ENCODE data around the gene REV1. TPM values are rescaled to one million over a fixed set of nuclear protein-coding genes. Genes with fewer than 3 reads are reported as not detected.

Gene REV1
- total RNA-seq, 1 experiment from 2014 or later: 38.6 TPM

DNA sequence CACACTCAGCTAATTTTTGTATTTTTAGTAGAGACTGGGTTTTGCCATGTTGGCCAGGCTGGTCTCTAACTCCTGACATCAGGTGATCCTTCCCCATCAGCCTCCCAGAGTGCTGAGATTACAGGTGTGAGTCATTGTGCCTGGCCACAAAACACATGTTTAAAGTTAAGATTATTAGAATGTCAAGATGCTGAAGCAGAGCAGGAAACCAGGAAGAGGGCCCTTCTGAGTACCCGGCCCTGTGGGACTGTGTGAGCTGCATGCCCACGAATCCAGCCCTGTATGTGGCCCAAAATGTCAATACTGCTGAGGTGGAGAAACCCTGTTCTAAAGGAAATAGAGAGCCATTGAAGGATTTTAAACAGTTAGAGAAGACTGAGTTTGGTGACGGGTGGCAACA, 31.0 kb upstream of the REV1 start:
- H3K36me3 Mint-ChIP-seq (ENCODE audit: insufficient read depth, unreplicated experiment): no peaks in the 10 kb centered on the region
- POLR2A ChIA-PET: no interaction called here
- no peak overlapping the region for H3K4me3 Mint-ChIP-seq (ENCODE audit: unreplicated experiment)
- no peak overlapping the region for H3K27ac Mint-ChIP-seq (ENCODE audit: low read depth, unreplicated experiment)
- CTCF ChIA-PET: no interaction called here
- intact Hi-C loops (cut with micrococcal nuclease): no loop called here
- H3K9me3 Mint-ChIP-seq (ENCODE audit: unreplicated experiment): no peaks in the 10 kb centered on the region
- no TSS peak for BruUV-seq (replicated peaks)
- TF ChIP-seq, protein P1, sequence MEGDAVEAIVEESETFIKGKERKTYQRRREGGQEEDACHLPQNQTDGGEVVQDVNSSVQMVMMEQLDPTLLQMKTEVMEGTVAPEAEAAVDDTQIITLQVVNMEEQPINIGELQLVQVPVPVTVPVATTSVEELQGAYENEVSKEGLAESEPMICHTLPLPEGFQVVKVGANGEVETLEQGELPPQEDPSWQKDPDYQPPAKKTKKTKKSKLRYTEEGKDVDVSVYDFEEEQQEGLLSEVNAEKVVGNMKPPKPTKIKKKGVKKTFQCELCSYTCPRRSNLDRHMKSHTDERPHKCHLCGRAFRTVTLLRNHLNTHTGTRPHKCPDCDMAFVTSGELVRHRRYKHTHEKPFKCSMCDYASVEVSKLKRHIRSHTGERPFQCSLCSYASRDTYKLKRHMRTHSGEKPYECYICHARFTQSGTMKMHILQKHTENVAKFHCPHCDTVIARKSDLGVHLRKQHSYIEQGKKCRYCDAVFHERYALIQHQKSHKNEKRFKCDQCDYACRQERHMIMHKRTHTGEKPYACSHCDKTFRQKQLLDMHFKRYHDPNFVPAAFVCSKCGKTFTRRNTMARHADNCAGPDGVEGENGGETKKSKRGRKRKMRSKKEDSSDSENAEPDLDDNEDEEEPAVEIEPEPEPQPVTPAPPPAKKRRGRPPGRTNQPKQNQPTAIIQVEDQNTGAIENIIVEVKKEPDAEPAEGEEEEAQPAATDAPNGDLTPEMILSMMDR (IDR thresholded peaks at IDR 0.05; ENCODE audit: unreplicated experiment): no peak
- H3K27me3 Mint-ChIP-seq (ENCODE audit: insufficient read depth, unreplicated experiment): no peaks in the 10 kb centered on the region
- no peaks in the 10 kb centered on the region for H3K4me1 Mint-ChIP-seq (ENCODE audit: insufficient read depth, unreplicated experiment)
- DNase-seq (ENCODE audit: unreplicated experiment): no peak

DNA sequence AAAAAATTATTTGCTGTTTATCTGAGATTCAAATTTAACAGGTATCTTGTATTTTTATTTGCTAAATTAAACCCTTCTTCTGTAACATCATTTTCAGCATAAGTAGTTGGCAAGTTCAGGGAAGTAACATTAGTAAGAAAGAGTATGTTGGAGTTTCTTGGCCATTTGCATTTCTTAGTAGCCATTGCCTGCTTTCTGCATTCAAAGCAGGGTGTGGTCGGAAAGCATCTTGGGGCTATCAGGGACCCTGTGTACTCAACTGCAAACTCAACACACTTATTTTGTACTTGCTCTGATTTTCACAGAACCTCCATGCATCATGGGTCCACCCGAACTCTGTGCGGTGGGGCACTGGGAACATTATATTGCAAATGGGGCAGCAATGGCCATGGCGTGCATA, 30.4 kb upstream of the REV1 start:
- Mint-ChIP-seq H3K4me1 (ENCODE audit: insufficient read depth, unreplicated experiment) (peaks cover under 1% of the 10 kb centered on the region), H3K27me3 (ENCODE audit: insufficient read depth, unreplicated experiment) (no peaks in the 10 kb centered on the region), H3K36me3 (ENCODE audit: insufficient read depth, unreplicated experiment) (no peaks in the 10 kb centered on the region), H3K9me3 (ENCODE audit: unreplicated experiment) (no peaks in the 10 kb centered on the region), H3K27ac (ENCODE audit: low read depth, unreplicated experiment) (no peak overlapping the region), H3K4me3 (ENCODE audit: unreplicated experiment) (no peak overlapping the region)
- ChIA-PET POLR2A (no interaction called here), CTCF (no interaction called here)
- no peak for DNase-seq (ENCODE audit: unreplicated experiment)
- TF ChIP-seq, protein P1 (IDR thresholded peaks at IDR 0.05; ENCODE audit: unreplicated experiment): no peak
- no TSS peak for BruUV-seq (replicated peaks)
- intact Hi-C loops (cut with micrococcal nuclease): no loop called here

DNA sequence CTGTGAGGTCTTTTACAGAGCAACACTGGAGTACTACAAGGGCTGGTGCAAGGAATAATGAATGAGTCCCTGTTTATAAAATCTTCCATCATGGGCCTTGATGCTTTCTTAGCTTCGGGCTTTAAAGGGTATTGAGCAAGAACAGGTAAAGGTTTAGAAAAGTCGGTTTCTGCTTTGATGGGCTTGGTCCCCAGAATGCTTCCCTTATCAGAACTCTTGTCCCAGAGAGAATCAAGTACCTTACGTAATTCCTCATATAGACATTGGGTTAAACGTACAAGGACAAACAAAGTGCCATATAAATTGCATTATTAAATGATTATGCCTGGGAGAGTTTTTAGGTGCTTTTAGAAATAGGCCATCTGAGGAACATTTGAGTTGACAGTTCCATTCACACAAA, 24.5 kb upstream of the REV1 start:
- no peak for DNase-seq (ENCODE audit: unreplicated experiment)
- H3K27me3 Mint-ChIP-seq (ENCODE audit: insufficient read depth, unreplicated experiment): no peaks in the 10 kb centered on the region
- H3K27ac Mint-ChIP-seq (ENCODE audit: low read depth, unreplicated experiment): no peak overlapping the region

DNA sequence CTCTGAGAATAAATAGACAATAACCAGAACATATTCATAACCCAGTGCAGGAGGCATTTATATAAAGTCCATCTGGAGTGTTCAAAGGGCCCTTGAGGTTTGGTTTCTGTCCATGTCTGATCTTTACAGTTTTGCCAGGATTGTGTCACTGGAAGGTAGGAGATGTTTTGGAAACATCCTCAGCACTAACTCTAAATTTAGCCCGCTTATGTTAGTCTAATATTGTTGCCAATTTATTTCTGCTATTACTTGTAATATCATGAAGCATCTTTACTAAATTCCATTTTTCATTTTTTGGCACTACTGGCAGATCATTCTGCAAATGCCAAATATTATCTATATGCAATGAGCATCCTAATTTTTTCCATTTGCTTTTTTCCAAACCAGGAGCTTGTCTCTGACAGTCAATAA, 22.4 kb upstream of the REV1 start:
- intact Hi-C loops (cut with micrococcal nuclease): loop anchor here (10.0 kb wide), 1 partner anchor 1273 kb away; no protein-coding TSS in a partner anchor
- POLR2A ChIA-PET: no interaction called here
- no peak for DNase-seq (ENCODE audit: unreplicated experiment)
- no TSS peak for BruUV-seq (replicated peaks)
- TF ChIP-seq, protein P1 (IDR thresholded peaks at IDR 0.05; ENCODE audit: unreplicated experiment): no peak
- Mint-ChIP-seq H3K27me3 (ENCODE audit: insufficient read depth, unreplicated experiment) (no peaks in the 10 kb centered on the region), H3K36me3 (ENCODE audit: insufficient read depth, unreplicated experiment) (no peaks in the 10 kb centered on the region), H3K27ac (ENCODE audit: low read depth, unreplicated experiment) (no peak overlapping the region), H3K4me3 (ENCODE audit: unreplicated experiment) (no peak overlapping the region), H3K4me1 (ENCODE audit: insufficient read depth, unreplicated experiment) (peaks cover 6% of the 10 kb centered on the region), H3K9me3 (ENCODE audit: unreplicated experiment) (no peaks in the 10 kb centered on the region)
- CTCF ChIA-PET: interaction anchor here (0.6 kb wide), 1 partner anchor 29 kb away, joined by 3 read pairs; no protein-coding TSS in a partner anchor

More for the DNA sequence above, 24.5 kb upstream of the REV1 start:
- Mint-ChIP-seq H3K4me3 (ENCODE audit: unreplicated experiment) (no peak overlapping the region), H3K36me3 (ENCODE audit: insufficient read depth, unreplicated experiment) (no peaks in the 10 kb centered on the region), H3K9me3 (ENCODE audit: unreplicated experiment) (no peaks in the 10 kb centered on the region), H3K4me1 (ENCODE audit: insufficient read depth, unreplicated experiment) (peaks cover 6% of the 10 kb centered on the region)
- CTCF ChIA-PET: no interaction called here
- POLR2A ChIA-PET: interaction anchor here (0.5 kb wide), 1 partner anchor 9 kb away, joined by 4 read pairs; no protein-coding TSS in a partner anchor
- TF ChIP-seq, protein P1 (IDR thresholded peaks at IDR 0.05; ENCODE audit: unreplicated experiment): no peak
- intact Hi-C loops (cut with micrococcal nuclease): loop anchor here (10.0 kb wide), 1 partner anchor 1270 kb away; no protein-coding TSS in a partner anchor
- no TSS peak for BruUV-seq (replicated peaks)
